GM12872 (cell line): Measurements from ENCODE around the gene HLCS.

Source experiments
- CTCF ChIP-seq: IDR thresholded peaks from 3 replicates; pipeline ENCODE4 v1.5.1; 2011; ENCODE audit warnings: low read depth, mild to moderate bottlenecking, low read length, moderate library complexity; ENCODE audit not compliant: insufficient read depth

Gene HLCS

GRCh38 chr21:36863260-36863659 is 103.2 kb downstream of the HLCS start:
- TF ChIP-seq CTCF = no peak

GRCh38 chr21:36861595-36862323 is 104.7 kb downstream of the HLCS start:
- no peak for TF ChIP-seq CTCF

- TF ChIP-seq CTCF = no peak
Observed at GRCh38 chr21:36860736-36861594, 105.5 kb downstream of the HLCS start.

GRCh38 chr21:36859744-36860501 is 106.5 kb downstream of the HLCS start:
- TF ChIP-seq CTCF = no peak

- TF ChIP-seq CTCF = no peak
Observed at GRCh38 chr21:36858320-36858957, 108.0 kb downstream of the HLCS start.

DNA sequence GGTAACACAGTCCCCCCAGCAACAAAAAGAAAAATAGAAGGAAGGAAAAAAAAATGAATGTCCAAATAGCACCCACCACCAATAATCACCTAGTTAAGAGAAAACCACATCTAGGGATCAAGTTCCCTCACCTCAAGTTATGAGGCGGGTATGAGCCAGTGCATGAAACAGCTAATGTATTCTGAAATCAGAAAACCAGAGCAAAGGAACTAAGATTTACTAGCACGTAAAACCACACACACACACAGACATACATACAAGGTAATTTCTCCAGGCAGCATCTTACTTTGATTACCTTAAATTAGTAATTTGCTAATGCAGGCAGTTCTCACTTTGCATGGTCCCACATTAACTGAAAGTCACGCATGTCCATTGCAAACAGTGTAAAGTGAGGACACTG is 109.8 kb downstream of the HLCS start:
- no peak for TF ChIP-seq CTCF
